ENCODE data around the gene WTAP. TPM values are rescaled to one million over a fixed set of nuclear protein-coding genes. Genes with fewer than 3 reads are reported as not detected.

WTAP gene
- total and polyA plus RNA-seq, 2 of the 8 experiments (the other 6 are each of a cell fraction or from before 2014, with no cell fraction given) = 32.6 to 120 TPM

DNA sequence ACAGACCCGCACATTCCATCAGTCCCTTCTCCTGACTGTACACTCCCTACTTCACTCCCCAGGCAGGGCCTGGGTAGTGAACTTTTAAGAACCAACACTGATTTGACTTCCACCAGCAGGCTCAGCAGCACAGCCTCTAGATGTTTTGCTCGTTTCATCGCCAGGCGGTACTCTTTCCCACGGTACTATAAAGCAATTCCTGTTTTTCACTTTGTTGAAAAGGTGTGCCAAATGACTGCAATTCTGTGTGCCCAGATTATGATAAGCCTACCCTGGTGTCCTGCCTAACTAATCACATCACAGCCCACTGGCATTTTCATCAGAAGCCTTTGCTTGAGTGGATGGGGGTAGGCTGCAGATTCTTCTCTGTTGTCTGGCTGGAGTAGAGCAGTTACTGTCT is 12.9 kb upstream of the WTAP start (continued):
- TF ChIP-seq RBBP5 (IDR thresholded peaks at IDR 0.05; ENCODE audit: borderline replicate concordance, low read depth, low read length) (no peak), TBP (IDR thresholded peaks at IDR 0.05; ENCODE audit: low read depth, low read length) (no peak), CHD1 (IDR thresholded peaks at IDR 0.05; ENCODE audit: low read depth, low read length) (no peak), SIRT6 (IDR thresholded peaks at IDR 0.05; ENCODE audit: low read length) (no peak), BACH1 (IDR thresholded peaks at IDR 0.05; ENCODE audit: low read length) (no peak), RNF2 (IDR thresholded peaks at IDR 0.05; ENCODE audit: borderline replicate concordance, low read depth, low read length, missing control alignments, poor library complexity, severe bottlenecking) (no peak)
